Ammon's horn (tissue), 1 donor: Measurements from ENCODE around the gene PRR22.

ENCODE experiments used
- DNase-seq: peaks from one replicate; pipeline ENCODE4 v3.0.0-alpha.2; 2016; ENCODE audit warnings: low spot score

Gene PRR22

GRCh38 chr19:5784581-5785147 is at the start of gene PRR22:
Gene PRR22 (minus strand): TSS chr19:5784746. CDS start chr19:5784660, 86 bp downstream.
- no peak for DNase-seq

- DNase-seq: no peak
These were observed 48.1 kb upstream of the PRR22 start for GRCh38 chr19:5832527-5833216.

GRCh38 chr19:5832061-5832460 is 47.5 kb upstream of the PRR22 start:
- no peak for DNase-seq

- no peak for DNase-seq
These were observed 46.6 kb upstream of the PRR22 start for GRCh38 chr19:5831159-5831558.

- no peak for DNase-seq
These were observed 45.2 kb upstream of the PRR22 start for GRCh38 chr19:5829567-5830310.

GRCh38 chr19:5828661-5829566 is 44.4 kb upstream of the PRR22 start:
- no peak for DNase-seq

DNA sequence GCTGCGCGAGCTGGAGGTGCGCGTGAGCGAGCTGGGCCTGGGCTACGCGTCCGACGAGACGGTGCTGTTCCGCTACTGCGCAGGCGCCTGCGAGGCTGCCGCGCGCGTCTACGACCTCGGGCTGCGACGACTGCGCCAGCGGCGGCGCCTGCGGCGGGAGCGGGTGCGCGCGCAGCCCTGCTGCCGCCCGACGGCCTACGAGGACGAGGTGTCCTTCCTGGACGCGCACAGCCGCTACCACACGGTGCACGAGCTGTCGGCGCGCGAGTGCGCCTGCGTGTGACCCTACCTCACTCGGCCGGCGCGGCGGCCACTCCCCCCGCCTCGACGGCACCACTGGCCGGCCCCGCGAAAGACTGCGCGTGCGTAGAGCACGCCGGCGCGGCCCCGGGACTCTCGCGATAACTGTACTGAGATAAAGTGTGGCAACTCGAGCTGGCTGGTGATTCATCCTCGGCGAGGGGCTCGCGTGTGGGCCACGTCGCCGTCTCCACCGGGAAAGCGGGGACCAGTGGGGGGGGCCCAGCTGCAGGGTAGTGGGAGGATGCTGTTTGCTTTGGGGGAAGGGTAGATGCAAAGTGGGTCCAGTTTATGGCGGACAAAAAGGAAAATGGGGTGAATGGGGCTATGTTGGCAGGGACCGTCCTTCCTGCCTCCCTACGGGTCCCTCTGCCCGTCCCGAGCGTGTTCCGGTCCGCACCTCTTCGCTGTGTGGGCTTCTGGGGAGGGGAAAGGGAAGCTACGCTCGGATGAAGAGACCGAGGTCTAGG is 43.5 kb upstream of the PRR22 start:
- peak; percentile 67 for DNase-seq

DNA sequence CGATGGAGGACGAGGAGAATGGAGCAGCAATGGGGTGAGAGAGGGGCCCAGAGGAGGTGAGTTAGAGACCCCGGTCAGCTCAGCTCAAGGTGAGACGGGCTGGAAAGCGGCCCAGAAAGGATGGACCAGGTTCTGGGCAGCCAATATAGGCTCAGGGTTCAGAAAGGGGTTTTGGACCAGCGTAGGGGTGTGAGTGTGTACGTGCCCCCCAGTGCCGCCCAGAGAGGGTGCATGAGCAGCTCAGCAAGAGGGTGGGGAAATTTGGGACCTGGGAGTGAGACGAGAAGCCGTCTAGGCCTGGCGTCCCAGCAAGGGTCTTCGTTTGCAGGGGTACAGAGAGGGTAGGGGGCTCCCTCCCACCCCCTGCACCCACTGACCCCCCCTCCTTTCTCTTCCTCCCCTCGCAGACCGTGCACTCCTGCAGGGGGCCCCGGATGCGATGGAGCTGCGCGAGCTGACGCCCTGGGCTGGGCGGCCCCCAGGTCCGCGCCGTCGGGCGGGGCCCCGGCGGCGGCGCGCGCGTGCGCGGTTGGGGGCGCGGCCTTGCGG is 42.9 kb upstream of the PRR22 start:
- no peak for DNase-seq

DNA sequence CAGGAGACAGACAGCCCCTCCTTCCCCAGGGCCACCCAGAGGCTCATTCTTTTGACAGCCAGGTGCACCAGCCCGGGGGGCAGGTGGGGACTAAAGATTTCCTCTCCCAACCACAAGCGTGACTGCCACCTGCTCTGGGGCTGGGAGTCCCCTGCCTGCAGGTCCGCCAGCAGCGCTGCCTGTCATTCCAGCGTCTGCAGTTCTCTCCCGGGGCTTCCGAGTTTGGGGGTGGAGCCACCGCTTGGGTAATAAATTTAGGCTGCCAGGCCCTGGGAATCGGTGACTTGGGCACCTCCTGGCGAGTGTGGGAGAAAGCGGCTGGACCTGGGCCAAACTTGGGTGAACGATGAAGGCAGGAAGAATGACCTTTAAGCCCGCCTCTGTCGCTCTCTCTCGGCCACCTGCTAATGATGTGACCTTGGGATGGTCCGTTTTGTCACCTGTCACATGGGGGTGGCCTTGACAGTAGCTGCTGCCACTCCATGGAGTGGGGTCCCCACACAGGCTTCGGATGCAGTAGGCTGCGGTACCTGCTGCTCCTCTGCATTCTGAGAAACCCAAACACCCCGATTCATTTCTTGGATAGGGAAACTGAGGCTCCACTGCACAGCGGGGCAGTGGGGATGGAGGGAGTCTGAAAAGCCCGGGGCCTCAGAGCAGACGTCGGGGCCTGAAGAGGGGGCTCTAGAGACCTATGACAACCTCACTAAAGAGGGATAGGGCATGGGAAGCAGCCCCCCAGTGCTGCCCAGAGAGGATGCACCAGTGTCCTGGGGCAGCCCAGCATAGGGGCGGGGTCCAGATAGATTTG is 42.2 kb upstream of the PRR22 start:
- DNase-seq: no peak

DNA sequence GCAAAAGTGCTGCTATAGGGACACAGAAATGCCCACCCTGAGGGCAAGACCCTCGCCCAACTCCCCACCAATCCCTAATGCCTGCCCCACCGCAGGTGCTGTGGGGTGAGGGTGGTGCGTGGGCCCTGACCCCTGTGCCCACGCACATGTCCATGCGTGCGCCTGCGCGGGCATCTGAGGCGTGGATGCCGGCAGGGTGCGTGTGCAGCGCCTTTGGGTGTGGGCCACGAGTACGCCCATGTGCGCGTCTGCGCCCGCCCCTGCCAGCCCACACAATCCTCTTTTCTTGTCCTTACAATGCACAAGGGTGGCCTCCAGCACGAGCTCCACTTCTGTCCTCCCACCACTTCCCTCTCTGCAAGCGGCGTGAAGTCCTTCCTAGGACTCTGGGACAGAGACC is 40.6 kb upstream of the PRR22 start:
- no peak for DNase-seq

DNA sequence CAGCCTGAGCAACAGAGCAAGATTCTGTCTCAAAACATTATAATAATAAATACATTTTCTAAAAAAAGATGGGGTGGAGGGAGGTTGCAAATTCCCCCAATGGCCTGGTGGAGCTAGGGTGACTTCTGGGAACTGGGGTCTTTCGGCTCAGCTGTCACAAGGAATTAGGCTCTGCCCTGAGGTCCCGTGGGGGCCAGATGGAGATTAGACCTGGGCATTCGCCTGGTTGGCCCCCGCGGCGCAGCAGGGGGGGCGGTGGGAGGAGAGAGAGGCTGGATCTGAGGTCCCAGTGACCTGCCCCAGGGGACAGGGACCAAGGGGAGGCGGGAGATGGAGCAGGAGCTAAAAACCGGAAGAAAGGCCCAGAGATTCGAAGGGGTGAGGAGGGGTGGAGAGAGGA is 40.2 kb upstream of the PRR22 start:
- no peak for DNase-seq

- DNase-seq: no peak
These were observed 39.2 kb upstream of the PRR22 start for GRCh38 chr19:5823579-5824281.

DNA sequence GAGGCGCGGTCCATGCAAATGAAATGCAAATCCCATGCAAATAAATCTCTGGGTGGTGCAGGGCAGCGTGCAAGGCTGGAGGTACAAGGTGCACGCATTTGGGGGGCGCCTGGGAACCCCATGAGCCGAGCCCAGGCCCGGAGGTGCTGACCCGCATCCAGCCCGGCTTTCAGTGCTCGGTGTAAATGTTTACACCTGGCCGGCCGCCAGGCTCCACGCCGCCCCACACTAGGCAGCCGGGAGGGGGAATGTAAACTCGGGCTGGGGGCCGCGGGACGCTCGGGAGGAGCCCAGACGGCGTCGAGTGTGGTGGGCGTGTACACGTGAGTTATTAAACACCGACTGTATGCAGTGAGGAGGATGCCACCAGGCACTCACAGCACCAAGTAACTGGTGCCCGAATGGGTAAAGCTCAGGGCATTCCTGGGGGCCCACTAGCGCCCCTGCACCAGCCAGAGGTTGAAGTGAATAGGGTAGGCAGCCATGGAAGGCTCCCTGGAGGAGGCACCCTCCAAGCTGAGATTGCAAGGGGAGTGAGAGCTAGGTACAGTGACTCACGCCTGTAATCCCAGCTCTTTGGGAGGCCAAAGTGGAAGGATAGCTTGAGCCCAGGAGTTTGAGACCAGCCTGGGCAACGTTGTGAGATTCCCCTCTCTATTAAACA is 37.8 kb upstream of the PRR22 start:
- DNase-seq: no peak

- no peak for DNase-seq
These were observed 37.1 kb upstream of the PRR22 start for GRCh38 chr19:5821521-5822180.

- no peak for DNase-seq
These were observed 36.2 kb upstream of the PRR22 start for GRCh38 chr19:5820785-5821184.

DNA sequence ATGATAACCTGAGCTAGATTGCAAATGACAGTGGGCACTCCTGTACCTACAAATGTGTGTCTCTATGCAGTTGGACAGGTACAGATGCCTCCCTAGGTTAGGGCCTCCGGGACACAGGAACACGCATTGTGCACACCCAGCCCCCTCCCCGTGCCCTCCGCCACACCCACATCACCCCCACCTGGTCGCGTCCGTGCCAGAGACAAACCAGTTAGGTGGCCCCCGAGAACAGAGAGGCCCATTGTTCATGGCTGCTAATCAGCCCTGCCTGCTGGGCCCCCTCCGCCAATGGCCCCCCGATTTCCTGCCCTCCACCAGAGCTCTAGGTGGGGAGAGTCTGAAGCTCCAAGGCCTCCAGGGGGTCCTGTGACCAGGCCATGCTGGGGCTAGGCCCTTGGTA is 34.0 kb upstream of the PRR22 start:
- DNase-seq: no peak

DNA sequence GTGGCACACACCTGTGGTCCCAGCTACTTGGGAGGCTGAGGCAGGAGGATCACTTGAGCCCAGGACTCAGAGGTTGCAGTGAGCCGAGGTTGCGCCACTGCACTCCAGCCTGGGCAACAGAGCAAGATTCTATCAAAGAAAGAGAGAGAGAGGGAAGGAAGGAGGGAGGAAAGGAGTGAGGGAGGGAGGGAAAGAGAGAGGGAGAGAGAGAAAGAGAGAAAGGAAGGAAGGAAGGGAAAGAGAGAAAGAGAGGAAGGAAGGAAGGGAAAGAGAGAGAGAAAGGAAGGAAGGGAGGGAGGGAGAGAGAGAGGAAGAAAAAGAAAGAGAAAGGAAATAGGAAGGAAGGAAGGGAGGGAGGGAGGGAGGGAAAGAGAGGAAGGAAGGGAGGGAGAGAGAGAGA is 32.7 kb upstream of the PRR22 start:
- no peak for DNase-seq

- no peak for DNase-seq
These were observed 30.3 kb upstream of the PRR22 start for GRCh38 chr19:5814852-5815246.
